HFF-Myc (cell line): ENCODE results near the gene DAGLA.
A peak's percentile ranks its signal among the peaks of the same experiment; 100 is the strongest.

Experiments
- DNase-seq: peaks from one replicate; pipeline ENCODE4 v3.0.0-alpha.2; 2011; ENCODE audit warnings: low read depth; ENCODE audit errors: extremely low read depth
- H3K4me3 ChIP-seq: replicated peaks from 2 replicates; pipeline ENCODE4 v1.5.1; 2011; ENCODE audit warnings: low read depth, mild to moderate bottlenecking, control low read depth, low read length
- TF ChIP-seq, protein P1 (sequence below): IDR thresholded peaks from 2 replicates; pipeline ENCODE4 v1.5.1; 2012; ENCODE audit warnings: mild to moderate bottlenecking, low read depth, low read length, control low read depth; ENCODE audit errors: missing control alignments

Gene DAGLA

GRCh38 chr11:61691380-61692156, 11.4 kb downstream of the DAGLA start:
- no peak overlapping the region for H3K4me3 ChIP-seq
- no peak for DNase-seq
- TF ChIP-seq, protein P1, sequence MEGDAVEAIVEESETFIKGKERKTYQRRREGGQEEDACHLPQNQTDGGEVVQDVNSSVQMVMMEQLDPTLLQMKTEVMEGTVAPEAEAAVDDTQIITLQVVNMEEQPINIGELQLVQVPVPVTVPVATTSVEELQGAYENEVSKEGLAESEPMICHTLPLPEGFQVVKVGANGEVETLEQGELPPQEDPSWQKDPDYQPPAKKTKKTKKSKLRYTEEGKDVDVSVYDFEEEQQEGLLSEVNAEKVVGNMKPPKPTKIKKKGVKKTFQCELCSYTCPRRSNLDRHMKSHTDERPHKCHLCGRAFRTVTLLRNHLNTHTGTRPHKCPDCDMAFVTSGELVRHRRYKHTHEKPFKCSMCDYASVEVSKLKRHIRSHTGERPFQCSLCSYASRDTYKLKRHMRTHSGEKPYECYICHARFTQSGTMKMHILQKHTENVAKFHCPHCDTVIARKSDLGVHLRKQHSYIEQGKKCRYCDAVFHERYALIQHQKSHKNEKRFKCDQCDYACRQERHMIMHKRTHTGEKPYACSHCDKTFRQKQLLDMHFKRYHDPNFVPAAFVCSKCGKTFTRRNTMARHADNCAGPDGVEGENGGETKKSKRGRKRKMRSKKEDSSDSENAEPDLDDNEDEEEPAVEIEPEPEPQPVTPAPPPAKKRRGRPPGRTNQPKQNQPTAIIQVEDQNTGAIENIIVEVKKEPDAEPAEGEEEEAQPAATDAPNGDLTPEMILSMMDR: no peak

DNA sequence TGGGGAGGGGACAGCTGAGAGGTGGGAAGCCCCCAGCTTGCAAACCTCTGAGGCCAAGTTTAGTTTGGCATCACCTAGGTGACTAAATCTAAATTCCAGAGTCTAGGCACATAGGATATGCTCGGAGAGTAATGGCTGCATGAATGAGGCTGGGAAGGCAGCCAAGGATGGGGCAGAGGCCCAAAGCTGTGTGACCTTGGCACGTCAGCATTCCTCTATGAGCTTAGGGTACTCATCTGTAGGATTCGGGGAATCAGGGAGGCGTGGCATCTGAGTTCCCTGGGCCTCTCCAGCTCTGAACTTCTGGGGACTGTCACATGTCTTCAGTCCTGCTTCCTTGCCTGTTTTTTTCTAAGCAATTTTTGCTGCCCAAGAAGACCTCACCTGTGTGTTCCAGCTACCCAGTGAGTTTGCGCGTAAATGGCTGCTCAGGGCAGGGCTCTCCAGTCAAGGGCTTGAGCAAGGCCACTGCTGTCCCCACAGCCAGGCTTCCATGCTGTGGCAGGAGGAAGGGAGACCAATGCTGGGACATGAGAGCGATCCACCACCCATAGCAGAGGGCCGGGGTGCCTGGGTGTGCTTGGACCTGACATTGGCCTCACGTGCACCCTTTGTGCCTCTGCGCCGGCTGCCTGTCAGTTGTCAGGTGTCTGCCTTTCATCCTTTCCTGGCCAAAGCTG, 13.9 kb downstream of the DAGLA start:
- TF ChIP-seq, protein P1: no peak
- no peak for DNase-seq
- H3K4me3 ChIP-seq: no peak overlapping the region

DNA sequence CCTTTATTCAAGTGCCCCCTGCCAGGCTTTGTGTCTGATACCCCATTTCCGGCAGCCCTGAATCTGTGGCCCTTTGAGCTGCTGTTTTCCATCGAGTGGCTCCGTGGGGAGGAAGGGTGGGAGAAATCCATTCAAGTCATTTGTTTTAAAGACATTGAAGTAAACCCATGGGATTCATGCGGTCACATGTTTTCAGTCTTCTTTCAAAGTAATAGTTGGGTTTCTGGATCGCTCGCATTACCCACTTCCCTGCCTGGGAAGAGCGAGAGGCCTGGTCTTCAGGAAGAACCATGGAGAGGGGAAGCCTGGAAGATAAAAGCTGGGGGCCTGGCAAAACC, 14.4 kb downstream of the DAGLA start:
- DNase-seq: no peak
- TF ChIP-seq, protein P1: no peak
- H3K4me3 ChIP-seq: no peak overlapping the region

GRCh38 chr11:61694946-61695706, 14.9 kb downstream of the DAGLA start:
- H3K4me3 ChIP-seq: no peak overlapping the region
- DNase-seq: no peak
- TF ChIP-seq, protein P1: peak; percentile 13

DNA sequence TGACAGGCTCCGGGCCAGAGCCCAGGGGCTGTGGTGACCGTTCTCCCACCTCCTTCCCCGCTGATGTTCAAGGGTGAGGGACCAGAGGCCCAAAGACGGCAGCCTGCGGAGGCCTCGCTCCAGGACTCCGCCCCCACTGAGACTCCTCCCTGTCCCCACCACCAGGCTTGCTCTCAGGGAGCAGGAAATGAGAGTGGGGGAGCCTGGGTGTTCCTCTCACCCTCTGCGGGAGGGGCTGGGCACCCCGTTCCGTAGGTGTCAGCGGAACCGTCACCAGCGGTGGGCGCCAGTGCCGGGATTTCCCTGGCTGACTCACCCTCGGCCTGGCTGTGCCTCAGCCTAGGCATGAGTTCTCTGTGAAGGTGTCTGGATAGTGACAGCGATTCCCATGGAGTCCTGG, 15.7 kb downstream of the DAGLA start:
- TF ChIP-seq, protein P1: no peak
- no peak overlapping the region for H3K4me3 ChIP-seq
- peak; percentile 49 for DNase-seq

DNA sequence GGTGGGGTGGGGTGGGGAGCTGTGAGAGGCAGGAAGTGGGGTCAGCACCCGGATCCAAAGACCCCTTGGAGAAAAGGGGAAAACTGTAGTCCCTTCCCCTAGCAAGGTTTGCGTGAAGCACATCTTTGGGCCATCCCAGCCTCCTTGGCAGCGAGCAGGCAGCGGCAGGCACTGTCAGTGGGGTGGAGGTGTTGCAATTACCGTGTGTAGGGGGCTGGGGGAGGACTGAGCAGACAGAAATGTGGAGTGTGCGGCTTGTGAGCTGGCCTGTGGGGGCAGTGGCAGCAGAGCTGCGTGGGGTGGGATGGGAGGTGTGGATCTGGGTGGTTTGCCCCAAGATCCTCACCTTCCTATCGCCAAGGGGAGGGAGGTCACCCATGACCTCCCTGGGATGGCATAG, 16.4 kb downstream of the DAGLA start:
- no peak for DNase-seq
- TF ChIP-seq, protein P1: no peak
- H3K4me3 ChIP-seq: no peak overlapping the region
